GM12872 (cell line): Measurements from ENCODE around the gene SASH3.

Experiments used
- CTCF ChIP-seq: IDR thresholded peaks from 3 replicates; pipeline ENCODE4 v1.5.1; 2011; ENCODE audit warnings: low read depth, mild to moderate bottlenecking, low read length, moderate library complexity; ENCODE audit not compliant: insufficient read depth

Gene SASH3

GRCh38 chrX:129825746-129826505, 46.2 kb downstream of the SASH3 start:
- no peak for TF ChIP-seq CTCF

- no peak for TF ChIP-seq CTCF
Observed at GRCh38 chrX:129830494-129830893, 50.7 kb downstream of the SASH3 start.

- TF ChIP-seq CTCF: no peak
Observed at GRCh38 chrX:129831091-129831885, 51.5 kb downstream of the SASH3 start.

GRCh38 chrX:129833153-129833990, 53.6 kb downstream of the SASH3 start:
- TF ChIP-seq CTCF: no peak

- TF ChIP-seq CTCF: no peak
Observed at GRCh38 chrX:129836827-129837226, 57.1 kb downstream of the SASH3 start.

- TF ChIP-seq CTCF: no peak
Observed at GRCh38 chrX:129840344-129840743, 60.6 kb downstream of the SASH3 start.

GRCh38 chrX:129842510-129843208, 62.9 kb downstream of the SASH3 start:
- no peak for TF ChIP-seq CTCF
